Activated CD4-positive, alpha-beta T cell treated with anti-CD3 and anti-CD28 coated beads, Interleukin-2, amount 10 ng/mL, durations not matched to agents 7 days and 5 days (primary cell): ENCODE data around the gene SPATA9. TPM values are rescaled to one million over a fixed set of nuclear protein-coding genes. Genes with fewer than 3 reads are reported as not detected.
"Not testable (repeated sequence)": the region's sequence is repeated elsewhere in the genome, so short reads cannot be mapped to it uniquely, and the experiment has no call there.

Source experiments
- CTCF ChIA-PET: fragments of 350-600 bp; sonication (Branson Sonifier 250); formaldehyde crosslinking; loops from one replicate; lab custom pipeline; 2021; ENCODE audit warnings: antibody characterized with exemption; lab: Charles Lee
- POLR2A ChIA-PET: fragments of 350-600 bp; sonication (Branson Sonifier 250); formaldehyde crosslinking; loops from one replicate; lab custom pipeline; 2021; ENCODE audit warnings: antibody characterized with exemption; lab: Charles Lee
- DNase-seq: peaks from one replicate; pipeline ENCODE4 v3.0.0-alpha.2; 2020
- H3K27ac Mint-ChIP-seq: one replicate; pipeline ENCODE4 v1.8.0; 2021; ENCODE audit warnings: mild to moderate bottlenecking, moderate library complexity, mixed read lengths
- H3K27me3 Mint-ChIP-seq: one replicate; pipeline ENCODE4 v1.8.0; 2021; ENCODE audit warnings: mixed read lengths
- H3K36me3 Mint-ChIP-seq: one replicate; pipeline ENCODE4 v1.8.0; 2021; ENCODE audit warnings: low read depth, mixed read lengths
- H3K4me1 Mint-ChIP-seq: one replicate; pipeline ENCODE4 v1.8.0; 2021; ENCODE audit warnings: mixed read lengths
- H3K4me3 Mint-ChIP-seq: one replicate; pipeline ENCODE4 v1.8.0; 2021; ENCODE audit warnings: mild to moderate bottlenecking, moderate library complexity, mixed read lengths
- H3K9me3 Mint-ChIP-seq: one replicate; pipeline ENCODE4 v1.8.0; 2021; ENCODE audit warnings: mixed read lengths
- total RNA-seq, 2 experiments: library from RNA; stranded (reverse); gene quantifications; one replicate each; pipeline ENCODE4 v1.2.3, GENCODE V29; 2021

The SPATA9 gene
- total RNA-seq, 2 experiments from 2014 or later = not detected

- Mint-ChIP-seq H3K27me3 (peaks cover 5% of the 10 kb centered on the region), H3K9me3 (no peaks in the 10 kb centered on the region), H3K36me3 (no peaks in the 10 kb centered on the region), H3K4me3 (no peak overlapping the region), H3K27ac (no peak overlapping the region), H3K4me1 (peaks cover 12% of the 10 kb centered on the region)
- ChIA-PET CTCF (no interaction called here), POLR2A (no interaction called here)
- DNase-seq = no peak
Observed at GRCh38 chr5:95711501-95712346, 28.9 kb upstream of the SPATA9 start.

- H3K4me1 Mint-ChIP-seq = peaks cover 11% of the 10 kb centered on the region
- H3K27ac Mint-ChIP-seq, POLR2A ChIA-PET, H3K27me3 Mint-ChIP-seq, H3K9me3 Mint-ChIP-seq, H3K36me3 Mint-ChIP-seq, DNase-seq, H3K4me3 Mint-ChIP-seq: not testable (repeated sequence)
- CTCF ChIA-PET = interaction anchor here (0.8 kb wide), 1 partner anchor 19 kb away, joined by 3 read pairs; no protein-coding TSS in a partner anchor
Observed at GRCh38 chr5:95710651-95711500, 28.1 kb upstream of the SPATA9 start.

GRCh38 chr5:95709967-95710650, 27.3 kb upstream of the SPATA9 start:
- no peaks in the 10 kb centered on the region for H3K9me3 Mint-ChIP-seq
- no peaks in the 10 kb centered on the region for H3K36me3 Mint-ChIP-seq
- peaks cover 5% of the 10 kb centered on the region for H3K27me3 Mint-ChIP-seq

GRCh38 chr5:95708876-95709275, 26.1 kb upstream of the SPATA9 start:
- Mint-ChIP-seq H3K4me3 (no peak overlapping the region), H3K9me3 (no peaks in the 10 kb centered on the region), H3K36me3 (no peaks in the 10 kb centered on the region), H3K27ac (no peak overlapping the region), H3K27me3 (peaks cover 5% of the 10 kb centered on the region), H3K4me1 (peaks cover 5% of the 10 kb centered on the region)
- DNase-seq = no peak
- ChIA-PET POLR2A (no interaction called here), CTCF (no interaction called here)

More at GRCh38 chr5:95709967-95710650, 27.3 kb upstream of the SPATA9 start:
- CTCF ChIA-PET = interaction anchor here (0.8 kb wide), 1 partner anchor 20 kb away, joined by 3 read pairs; no protein-coding TSS in a partner anchor
- POLR2A ChIA-PET = no interaction called here
- peaks cover 5% of the 10 kb centered on the region for H3K4me1 Mint-ChIP-seq
- DNase-seq = no peak
- H3K4me3 Mint-ChIP-seq = no peak overlapping the region
- H3K27ac Mint-ChIP-seq = no peak overlapping the region

- H3K9me3 Mint-ChIP-seq, H3K4me1 Mint-ChIP-seq, H3K27ac Mint-ChIP-seq, H3K36me3 Mint-ChIP-seq, POLR2A ChIA-PET, H3K4me3 Mint-ChIP-seq, H3K27me3 Mint-ChIP-seq, DNase-seq, CTCF ChIA-PET: not testable (repeated sequence)
Observed at GRCh38 chr5:95707534-95708188, 24.9 kb upstream of the SPATA9 start.

- Mint-ChIP-seq H3K9me3 (no peaks in the 10 kb centered on the region), H3K4me1 (peaks cover 1% of the 10 kb centered on the region), H3K4me3 (no peak overlapping the region), H3K27ac (no peak overlapping the region), H3K27me3 (peaks cover 5% of the 10 kb centered on the region), H3K36me3 (no peaks in the 10 kb centered on the region)
- ChIA-PET CTCF (no interaction called here), POLR2A (no interaction called here)
- no peak for DNase-seq
Observed at GRCh38 chr5:95707055-95707454, 24.3 kb upstream of the SPATA9 start.

- H3K36me3 Mint-ChIP-seq, H3K27ac Mint-ChIP-seq, DNase-seq, H3K4me1 Mint-ChIP-seq, H3K27me3 Mint-ChIP-seq, POLR2A ChIA-PET, H3K4me3 Mint-ChIP-seq, H3K9me3 Mint-ChIP-seq, CTCF ChIA-PET: not testable (repeated sequence)
Observed at GRCh38 chr5:95706196-95706595, 23.4 kb upstream of the SPATA9 start.

- H3K4me3 Mint-ChIP-seq = no peak overlapping the region
- ChIA-PET POLR2A (no interaction called here), CTCF (no interaction called here)
- peaks cover 1% of the 10 kb centered on the region for H3K4me1 Mint-ChIP-seq
- H3K27ac Mint-ChIP-seq = no peak overlapping the region
- DNase-seq = no peak
- H3K36me3 Mint-ChIP-seq = no peaks in the 10 kb centered on the region
- no peaks in the 10 kb centered on the region for H3K9me3 Mint-ChIP-seq
- peaks cover 9% of the 10 kb centered on the region for H3K27me3 Mint-ChIP-seq
Observed at GRCh38 chr5:95704150-95704549, 21.4 kb upstream of the SPATA9 start.

- no peaks in the 10 kb centered on the region for H3K9me3 Mint-ChIP-seq
- ChIA-PET CTCF (no interaction called here), POLR2A (no interaction called here)
- H3K36me3 Mint-ChIP-seq = no peaks in the 10 kb centered on the region
- H3K4me1 Mint-ChIP-seq = no peaks in the 10 kb centered on the region
- H3K4me3 Mint-ChIP-seq = no peak overlapping the region
- H3K27me3 Mint-ChIP-seq = peaks cover 14% of the 10 kb centered on the region
- H3K27ac Mint-ChIP-seq = no peak overlapping the region
- no peak for DNase-seq
Observed at GRCh38 chr5:95701074-95701473, 18.3 kb upstream of the SPATA9 start.

- Mint-ChIP-seq H3K27me3 (peaks cover 14% of the 10 kb centered on the region), H3K36me3 (no peaks in the 10 kb centered on the region), H3K4me3 (no peak overlapping the region), H3K9me3 (no peaks in the 10 kb centered on the region), H3K27ac (no peak overlapping the region), H3K4me1 (no peaks in the 10 kb centered on the region)
- ChIA-PET CTCF (interaction anchor here (1.6 kb wide), 1 partner anchor 26 kb away, joined by 3 read pairs; no protein-coding TSS in a partner anchor), POLR2A (no interaction called here)
- no peak for DNase-seq
Observed at GRCh38 chr5:95699337-95699736, 16.5 kb upstream of the SPATA9 start.

- no peak for DNase-seq
- no peaks in the 10 kb centered on the region for H3K36me3 Mint-ChIP-seq
- ChIA-PET POLR2A (no interaction called here), CTCF (interaction anchor here (0.7 to 1.6 kb wide), 6 partner anchors 24 to 122 kb away, joined by 3 to 5 read pairs (median 3); no protein-coding TSS in a partner anchor)
- H3K27ac Mint-ChIP-seq = no peak overlapping the region
- H3K9me3 Mint-ChIP-seq = no peaks in the 10 kb centered on the region
- no peaks in the 10 kb centered on the region for H3K4me1 Mint-ChIP-seq
- peaks cover 14% of the 10 kb centered on the region for H3K27me3 Mint-ChIP-seq
- H3K4me3 Mint-ChIP-seq = no peak overlapping the region
Observed at GRCh38 chr5:95697781-95698681, 15.2 kb upstream of the SPATA9 start.
